ENCODE data around the gene RASL11A.
"Not testable (repeated sequence)": the region's sequence is repeated elsewhere in the genome, so short reads cannot be mapped to it uniquely, and the experiment has no call there.

The RASL11A gene

DNA sequence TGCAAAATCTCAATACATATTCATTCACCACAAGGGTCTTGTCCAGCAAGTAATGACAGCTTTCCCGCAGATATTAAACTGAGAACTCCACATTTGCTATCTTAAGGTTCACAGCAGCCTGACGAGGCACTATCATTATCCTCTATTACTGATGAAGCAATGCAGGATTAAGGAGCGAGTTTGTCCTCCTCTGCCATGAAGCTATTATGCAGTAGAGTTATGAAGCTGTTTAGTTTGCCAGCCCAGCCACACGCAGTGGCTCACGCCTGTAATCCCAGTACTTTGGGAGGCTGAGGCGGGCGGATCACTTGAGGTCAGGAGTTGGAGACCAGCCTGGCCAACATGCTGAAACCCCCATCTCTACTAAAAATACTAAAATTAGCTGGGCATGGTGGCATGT lies 29.8 kb downstream of the RASL11A start:
- not testable (repeated sequence) for DNase-seq (ENCODE audit: low read depth in 2 of 2)

DNA sequence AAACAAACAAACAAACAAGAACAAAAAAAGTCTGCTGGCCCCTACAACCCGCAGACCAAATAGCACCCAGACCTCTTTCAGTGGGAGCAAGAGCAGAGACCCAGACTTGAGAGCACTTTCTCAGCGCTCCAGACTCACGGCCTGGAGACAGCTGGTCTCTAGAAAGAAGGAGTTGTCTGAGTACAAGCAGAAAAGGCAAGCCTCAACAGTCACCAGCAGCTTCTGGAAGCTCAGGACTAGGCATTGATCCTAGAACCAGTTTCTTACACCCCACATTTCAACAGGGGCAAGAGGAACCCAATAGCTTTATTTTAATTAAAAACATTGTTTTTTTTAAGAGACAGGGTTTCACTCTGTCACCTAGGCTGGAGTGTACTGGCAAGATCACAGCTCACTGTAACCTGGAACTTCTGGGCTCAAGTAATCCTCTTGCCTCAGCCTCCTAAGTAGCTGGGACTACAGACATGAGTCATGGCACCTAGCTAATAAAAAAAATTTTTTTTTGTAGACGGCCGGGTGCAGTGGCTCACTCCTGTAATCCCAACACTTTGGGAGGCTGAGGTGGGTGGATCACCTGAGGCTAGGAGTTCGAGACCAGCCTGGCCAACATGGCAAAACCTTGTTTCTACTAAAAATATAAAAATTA lies 30.4 kb downstream of the RASL11A start:
- no peak for DNase-seq (ENCODE audit: low read depth in 2 of 2)

DNA sequence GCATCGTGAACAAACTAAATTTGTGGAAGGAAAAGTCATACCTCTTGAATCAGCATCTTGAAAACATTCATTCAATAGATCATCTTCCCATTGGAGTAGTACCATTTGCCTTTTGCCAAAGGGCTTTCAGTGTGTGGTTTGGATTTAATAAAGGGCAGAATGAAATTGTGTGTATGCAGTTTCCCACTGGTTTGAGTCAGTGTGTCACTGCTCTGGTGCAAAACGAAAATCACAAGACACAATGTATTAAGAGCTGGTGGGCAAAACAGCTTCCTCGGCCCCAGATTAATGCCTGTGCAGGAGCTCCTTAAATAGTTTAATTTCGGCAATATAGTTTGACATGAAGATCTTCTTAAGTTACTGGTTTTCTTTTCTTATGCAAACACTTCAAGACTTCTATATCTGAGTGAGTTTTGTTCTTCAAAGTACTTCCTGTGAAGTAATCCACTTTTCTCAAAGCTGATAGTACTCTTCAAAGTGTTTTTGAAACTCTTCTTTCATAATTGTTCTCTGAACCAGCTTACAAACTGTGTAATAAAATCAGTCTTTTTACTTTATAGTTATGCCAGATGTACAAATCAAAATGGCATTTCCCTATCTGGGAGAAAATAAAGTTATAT lies 32.1 kb downstream of the RASL11A start:
- DNase-seq (ENCODE audit: low read depth in 2 of 2) = no peak

DNA sequence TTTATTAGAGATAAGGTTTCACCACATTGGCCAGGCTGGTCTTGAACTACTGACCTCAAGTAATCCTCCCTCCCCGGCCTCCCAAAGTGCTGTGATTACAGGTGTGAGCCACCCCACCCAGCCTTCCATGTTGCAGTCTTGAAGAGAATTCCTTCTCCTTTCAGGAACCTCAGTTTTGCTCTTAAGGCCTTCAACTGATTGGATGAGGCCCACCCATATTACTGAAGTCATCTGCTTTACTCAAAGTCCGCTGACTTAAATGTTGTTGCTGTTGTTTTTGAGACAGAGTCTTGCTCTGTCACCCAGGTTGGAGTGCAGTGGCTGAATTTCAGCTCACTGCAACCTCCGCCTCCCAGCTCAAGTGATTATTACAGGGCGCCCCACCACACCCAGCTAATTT lies 33.5 kb downstream of the RASL11A start:
- no peak for DNase-seq (ENCODE audit: low read depth in 2 of 2)

DNA sequence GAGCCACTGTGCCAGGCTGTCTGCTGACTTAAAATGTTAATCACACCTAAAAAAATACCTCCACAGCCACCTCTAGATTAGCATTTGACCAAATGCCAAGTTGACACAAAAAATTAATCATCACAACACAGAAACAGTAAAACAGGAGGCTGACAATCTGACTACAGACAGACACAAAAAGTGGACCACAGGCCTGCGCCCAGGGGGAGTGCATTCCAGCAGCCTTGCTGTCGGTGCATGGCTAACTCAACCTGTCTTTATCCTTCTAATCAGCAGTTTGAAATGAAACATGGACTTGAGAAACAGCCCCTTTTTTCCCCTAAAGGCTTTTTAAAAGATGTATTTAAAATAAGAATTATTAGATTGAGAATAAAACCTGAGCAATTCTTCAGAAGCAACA lies 34.0 kb downstream of the RASL11A start:
- DNase-seq (ENCODE audit: low read depth in 2 of 2) = no peak

DNA sequence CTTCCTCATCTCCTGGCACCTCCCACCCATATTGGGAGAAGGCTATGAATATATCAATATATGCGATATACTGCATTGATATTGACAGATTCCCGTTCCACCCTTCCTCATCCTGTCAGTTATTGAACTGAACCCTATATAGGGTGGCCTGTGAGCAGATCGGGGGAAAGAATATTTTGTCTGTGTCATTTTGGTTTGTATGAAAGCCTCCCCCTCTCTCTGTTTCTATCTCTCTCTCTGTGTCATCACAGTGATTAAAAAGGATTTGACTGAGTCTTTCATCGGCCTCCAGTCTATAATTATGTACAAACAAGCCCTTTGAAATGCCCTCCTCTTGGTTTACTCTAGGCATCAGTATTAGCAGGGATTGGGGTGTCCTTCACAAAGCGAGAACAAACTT lies 35.7 kb downstream of the RASL11A start:
- DNase-seq (ENCODE audit: low read depth in 2 of 2) = no peak

DNA sequence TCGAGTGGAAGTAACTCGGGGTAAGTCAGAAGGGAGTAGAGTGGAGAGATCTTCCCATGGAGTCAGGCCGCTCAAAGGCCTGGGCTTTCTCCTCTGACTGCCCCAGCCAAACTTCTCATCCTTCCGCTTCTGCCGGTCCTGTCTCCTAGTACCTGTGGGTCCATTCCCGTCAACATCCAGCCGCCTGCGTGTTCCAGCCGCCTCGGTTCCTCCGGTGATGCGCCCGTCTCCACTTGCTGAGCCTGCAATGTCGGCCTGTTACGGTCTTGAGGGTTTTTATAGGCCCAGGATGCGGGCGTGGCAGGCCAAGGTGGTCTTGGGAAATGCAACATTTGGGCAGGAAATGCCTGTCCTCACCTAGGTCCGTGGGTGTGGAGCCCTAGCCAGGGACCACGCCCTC lies 38.3 kb downstream of the RASL11A start:
- DNase-seq (ENCODE audit: low read depth in 2 of 2) = no peak

DNA sequence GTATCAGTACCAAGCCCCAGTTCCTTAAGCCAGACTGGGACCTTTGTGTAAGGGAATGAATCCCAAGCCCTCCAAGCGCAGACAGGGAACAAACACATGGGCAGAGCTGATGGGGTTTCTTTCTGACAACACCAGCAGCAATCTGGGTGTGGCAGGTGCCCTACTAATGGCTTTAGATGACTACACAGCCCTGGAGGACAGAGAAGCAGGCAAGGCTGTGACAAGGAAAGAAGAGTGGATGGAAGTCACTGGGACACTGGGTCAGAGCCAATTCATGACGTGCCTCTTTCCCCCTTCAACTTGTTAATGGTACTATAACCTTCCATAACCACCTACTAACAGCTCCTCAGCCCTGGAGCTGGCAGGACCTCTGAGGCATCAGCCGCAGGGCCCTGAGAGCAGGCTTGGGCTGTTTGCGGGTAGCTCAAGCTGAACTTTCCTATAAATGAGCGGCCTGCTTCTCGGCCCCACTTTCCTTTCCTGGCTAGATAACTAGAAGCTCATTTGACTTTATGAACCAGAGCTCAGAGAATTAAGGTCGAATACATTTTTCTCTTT lies 38.9 kb downstream of the RASL11A start:
- DNase-seq (ENCODE audit: low read depth in 2 of 2) = no peak

DNA sequence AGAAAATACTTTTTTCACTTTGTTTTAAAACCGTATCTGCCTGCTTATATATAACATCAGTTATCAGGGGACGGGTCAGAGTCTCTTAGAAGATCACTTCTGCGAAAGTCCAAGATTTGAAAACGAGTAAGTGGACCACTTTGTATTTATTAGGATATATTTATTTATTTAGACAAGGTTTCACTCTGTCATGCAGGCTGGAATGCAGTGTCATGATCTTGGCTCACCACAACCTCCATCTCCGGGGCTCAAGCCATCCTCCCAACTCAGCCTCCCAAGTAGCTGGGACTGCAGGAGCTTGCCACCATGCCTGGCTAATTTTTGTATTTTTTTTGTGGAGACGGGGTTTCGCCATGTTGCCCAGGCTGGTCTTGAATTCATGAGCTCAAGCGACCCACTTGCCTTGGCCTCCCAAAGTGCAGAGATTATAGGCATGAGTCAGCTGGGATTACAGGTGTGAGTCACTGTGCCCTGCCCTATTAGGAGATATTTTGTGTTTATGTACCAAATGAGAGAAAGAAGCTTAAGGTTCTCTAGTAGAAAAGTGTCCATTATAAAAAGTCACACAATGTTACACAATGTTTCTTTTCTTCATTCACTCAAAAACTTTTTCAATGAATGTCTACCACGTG lies 39.5 kb downstream of the RASL11A start:
- no peak for DNase-seq (ENCODE audit: low read depth in 2 of 2)

DNA sequence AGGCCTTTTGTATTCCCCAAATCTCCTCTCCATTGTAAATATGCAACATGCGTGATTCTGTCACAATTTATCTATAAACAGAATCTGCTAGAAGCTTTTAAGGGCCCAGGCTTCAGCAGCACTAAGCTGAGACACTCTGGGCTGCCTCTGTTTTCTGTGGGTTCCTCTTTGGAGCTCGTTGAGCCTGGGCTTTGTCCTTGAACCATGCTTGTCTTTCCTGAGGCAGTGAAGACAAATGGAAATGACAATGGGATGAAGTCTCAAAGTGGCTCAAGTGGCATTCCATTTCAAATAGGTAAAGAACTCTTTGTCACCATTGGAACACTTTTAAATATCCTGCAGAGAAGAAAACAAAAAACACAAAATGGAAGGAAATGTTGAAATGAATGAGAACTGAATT lies 40.3 kb downstream of the RASL11A start:
- no peak for DNase-seq (ENCODE audit: low read depth in 2 of 2)

DNA sequence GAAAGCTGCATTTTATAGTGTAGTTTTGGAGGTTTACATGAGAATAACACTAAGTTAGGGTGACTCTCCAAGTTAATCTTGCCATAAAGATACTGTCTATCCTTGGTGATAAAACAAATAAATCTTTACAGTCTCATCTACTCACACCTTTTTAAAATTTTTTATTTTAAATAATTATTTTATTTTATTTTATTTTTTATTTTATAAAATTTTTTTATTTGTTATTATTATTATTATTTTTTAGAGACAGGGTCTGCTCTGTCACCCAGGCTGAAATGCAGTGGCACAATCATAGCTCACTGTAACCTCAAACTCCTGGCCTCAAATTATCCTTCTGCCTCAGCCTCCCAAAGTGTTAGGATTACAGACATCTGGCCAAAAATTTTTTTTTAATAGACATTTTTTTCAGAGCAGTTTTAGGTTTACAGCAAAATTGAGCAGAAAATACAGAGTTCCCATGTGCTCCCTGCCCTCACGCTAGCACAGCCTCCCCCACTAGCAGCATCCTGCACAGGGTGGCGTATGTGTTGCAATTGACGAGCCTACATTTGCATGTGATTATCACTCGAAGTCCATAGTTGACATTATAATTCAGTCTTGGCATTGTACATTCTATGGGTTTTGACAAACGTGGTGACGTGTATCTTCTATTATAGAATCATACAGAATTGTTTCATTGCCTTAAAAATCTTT lies 41.0 kb downstream of the RASL11A start:
- no peak for DNase-seq (ENCODE audit: low read depth in 2 of 2)

DNA sequence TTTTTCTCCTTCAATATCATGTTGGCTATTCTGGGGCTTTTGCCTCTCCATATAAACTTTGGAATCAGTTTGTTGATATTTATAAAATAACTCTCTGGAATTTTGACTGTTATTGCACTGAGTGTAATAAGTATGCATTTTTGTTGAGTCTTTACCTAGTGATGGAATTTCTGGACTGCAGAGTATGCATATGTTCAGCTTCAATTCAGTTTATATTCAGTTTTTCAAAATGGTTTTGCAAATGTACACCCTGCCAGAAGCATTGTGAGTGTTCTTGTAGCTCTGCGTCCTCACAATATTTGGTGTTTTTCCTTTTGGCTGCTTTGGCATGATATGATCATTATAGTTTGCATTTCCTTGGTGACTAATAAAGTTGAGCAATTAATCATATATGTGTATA lies 43.1 kb downstream of the RASL11A start:
- no peak for DNase-seq (ENCODE audit: low read depth in 2 of 2)

DNA sequence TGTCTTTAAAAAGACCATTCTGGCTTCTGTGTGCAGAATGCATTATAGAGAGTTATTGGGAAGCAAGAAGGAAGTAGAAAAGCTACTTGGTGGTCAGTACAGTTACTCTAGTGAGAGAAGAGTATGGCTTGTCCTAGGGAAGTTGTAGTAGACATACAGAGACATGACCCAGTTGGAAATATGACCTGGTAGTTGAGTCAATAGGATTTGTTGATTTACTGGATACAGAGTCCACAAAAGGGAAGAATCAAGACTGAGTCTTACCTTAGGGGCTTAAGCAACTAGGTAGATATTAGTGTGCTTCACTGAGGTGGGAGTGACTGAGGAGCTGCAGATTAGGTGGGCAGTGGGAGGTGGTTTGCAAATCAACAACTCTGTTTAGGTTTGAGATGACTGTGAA lies 48.8 kb downstream of the RASL11A start:
- DNase-seq (ENCODE audit: low read depth in 2 of 2) = no peak

DNA sequence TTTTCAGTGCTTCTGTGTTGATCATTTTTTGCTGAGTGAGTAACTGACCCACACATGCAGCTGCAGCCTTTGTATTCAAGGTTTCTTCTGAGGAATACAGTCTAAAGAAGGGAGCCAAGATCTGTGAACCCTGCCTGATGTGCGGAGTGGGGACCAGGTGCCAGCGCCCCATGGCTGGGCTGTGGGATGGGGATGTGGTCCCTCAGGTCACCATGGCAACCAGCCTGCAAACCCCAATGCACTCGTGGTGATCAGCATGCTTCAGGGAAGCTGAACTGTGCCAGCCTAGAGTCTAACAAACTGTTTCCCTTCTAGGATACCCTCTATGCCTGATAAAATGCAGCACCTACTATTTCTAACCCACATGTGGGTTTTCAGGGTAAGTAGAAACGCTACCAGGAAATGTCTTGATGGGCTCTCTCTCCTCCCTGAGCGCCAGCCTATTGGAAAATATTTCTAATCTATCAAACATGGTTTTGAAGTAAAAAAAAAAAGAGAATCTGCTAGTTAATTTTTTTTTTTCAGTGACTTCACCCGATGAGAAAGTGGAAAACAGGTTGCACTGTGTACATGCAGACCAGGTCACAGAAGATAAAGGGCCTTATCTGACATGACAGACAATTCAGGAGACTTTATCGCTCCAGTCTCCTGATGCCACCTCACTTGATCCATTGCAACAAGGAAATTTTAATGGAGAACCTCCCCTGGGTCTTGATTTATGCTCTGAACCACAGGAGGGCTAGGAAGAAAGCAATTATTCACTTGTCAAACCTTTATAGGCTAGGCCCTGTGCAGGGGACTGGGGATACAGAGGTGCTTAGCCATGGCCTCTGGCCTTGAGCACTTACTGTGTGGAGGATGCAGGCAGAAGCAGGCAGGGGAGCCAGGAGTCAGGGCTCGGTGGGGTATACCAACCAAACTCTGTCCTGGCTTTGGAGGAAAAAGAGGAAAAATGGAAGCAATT lies 51.1 kb downstream of the RASL11A start:
- no peak for DNase-seq (ENCODE audit: low read depth in 2 of 2)

DNA sequence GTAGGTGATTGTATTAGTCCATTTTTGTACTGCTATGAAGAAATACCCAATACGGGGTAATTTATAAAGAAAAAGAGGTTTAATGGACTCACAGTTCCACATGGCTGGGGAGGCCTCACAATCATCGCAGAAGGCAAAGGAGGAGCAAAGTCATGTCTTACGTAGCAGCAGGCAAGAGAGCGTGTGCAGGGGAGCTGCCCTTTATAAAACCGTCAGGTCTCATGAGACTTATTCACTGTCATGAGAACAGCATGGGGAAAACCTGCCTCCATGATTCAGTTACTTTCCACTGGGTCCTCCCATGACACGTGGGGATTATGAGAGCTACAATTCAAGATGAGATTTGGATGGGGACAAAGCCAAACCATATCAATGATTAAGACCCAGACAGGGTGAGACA lies 51.8 kb downstream of the RASL11A start:
- DNase-seq (ENCODE audit: low read depth in 2 of 2) = not testable (repeated sequence)
